H9 (cell line): ENCODE data around the gene KIAA0753. TPM values are rescaled to one million over a fixed set of nuclear protein-coding genes. Genes with fewer than 3 reads are reported as not detected.

ENCODE experiments used
- DNase-seq: peaks from one replicate; pipeline ENCODE4 v3.0.0-alpha.2; 2017
- H2AFZ ChIP-seq: one replicate; pipeline ENCODE4 v1.6.1; 2013; ENCODE audit warnings: mild to moderate bottlenecking, low read length, control low read depth, moderate library complexity
- H2AK5ac ChIP-seq: 2 replicates; pipeline ENCODE4 v1.6.1; 2013; ENCODE audit warnings: low read length, control low read depth, mixed read lengths; ENCODE audit not compliant: insufficient read length
- H2BK120ac ChIP-seq: one replicate; pipeline ENCODE4 v1.6.1; 2013; ENCODE audit warnings: low read depth, mild to moderate bottlenecking, low read length, control low read depth, inconsistent platforms; ENCODE audit not compliant: poor library complexity, severe bottlenecking
- H2BK12ac ChIP-seq: 2 replicates; pipeline ENCODE4 v1.6.1; 2013; ENCODE audit warnings: low read length, control low read depth, mixed read lengths, low read depth; ENCODE audit not compliant: insufficient read length
- H2BK15ac ChIP-seq: 2 replicates; pipeline ENCODE4 v1.6.1; 2013; ENCODE audit warnings: low read depth, low read length, control low read depth
- H2BK20ac ChIP-seq: one replicate; pipeline ENCODE4 v1.6.1; 2013; ENCODE audit warnings: low read depth, mild to moderate bottlenecking, low read length, control low read depth, inconsistent platforms; ENCODE audit not compliant: poor library complexity, severe bottlenecking
- H2BK5ac ChIP-seq: 2 replicates; pipeline ENCODE4 v1.6.1; 2013; ENCODE audit warnings: low read length, control low read depth, mixed read lengths; ENCODE audit not compliant: insufficient read length
- H3K14ac ChIP-seq: 2 replicates; pipeline ENCODE4 v1.6.1; 2013; ENCODE audit warnings: low read length, control low read depth; ENCODE audit not compliant: insufficient read depth
- H3K18ac ChIP-seq: 2 replicates; pipeline ENCODE4 v1.6.1; 2013; ENCODE audit warnings: low read depth, mild to moderate bottlenecking, mixed read lengths, low read length, control low read depth; ENCODE audit not compliant: insufficient read length
- H3K23ac ChIP-seq: 2 replicates; pipeline ENCODE4 v1.6.1; 2013; ENCODE audit warnings: low read length, control low read depth, mixed read lengths, low read depth; ENCODE audit not compliant: insufficient read length
- H3K23me2 ChIP-seq: 2 replicates; pipeline ENCODE4 v1.6.1; 2013; ENCODE audit warnings: low read depth, mild to moderate bottlenecking, mixed read lengths, low read length, control low read depth; ENCODE audit not compliant: insufficient read length, poor library complexity, severe bottlenecking
- H3K27ac ChIP-seq: 2 replicates; pipeline ENCODE4 v1.5.1; 2013; ENCODE audit warnings: low read length, control low read depth, mixed read lengths, low read depth; ENCODE audit not compliant: insufficient read length
- H3K27me3 ChIP-seq: 2 replicates; pipeline ENCODE4 v1.6.1; 2013; ENCODE audit warnings: low read length, control low read depth, inconsistent platforms; ENCODE audit not compliant: insufficient read depth
- H3K4ac ChIP-seq: 2 replicates; pipeline ENCODE4 v1.6.1; 2013; ENCODE audit warnings: low read depth, mild to moderate bottlenecking, control low read depth, inconsistent platforms, low read length, moderate library complexity
- H3K4me1 ChIP-seq: 2 replicates; pipeline ENCODE4 v1.6.1; 2013; ENCODE audit warnings: low read length, control low read depth, inconsistent platforms; ENCODE audit not compliant: insufficient read depth
- H3K4me2 ChIP-seq: 2 replicates; pipeline ENCODE4 v1.6.1; 2013; ENCODE audit warnings: low read length, control low read depth, mixed read lengths; ENCODE audit not compliant: insufficient read length, insufficient read depth
- H3K56ac ChIP-seq: 2 replicates; pipeline ENCODE4 v1.6.1; 2013; ENCODE audit warnings: low read depth, mild to moderate bottlenecking, mixed read lengths, low read length, control low read depth; ENCODE audit not compliant: insufficient read length
- H3K79me1 ChIP-seq: 2 replicates; pipeline ENCODE4 v1.6.1; 2013; ENCODE audit warnings: low read depth, mild to moderate bottlenecking, moderate library complexity, low read length, control low read depth, inconsistent platforms; ENCODE audit not compliant: insufficient read depth, poor library complexity, severe bottlenecking
- H3K79me2 ChIP-seq: 2 replicates; pipeline ENCODE4 v1.6.1; 2013; ENCODE audit warnings: low read length, control low read depth, inconsistent platforms; ENCODE audit not compliant: insufficient read depth
- H3K9ac ChIP-seq: 2 replicates; pipeline ENCODE4 v1.6.1; 2013; ENCODE audit warnings: low read length, control low read depth, mixed read lengths; ENCODE audit not compliant: insufficient read length; ENCODE audit errors: extremely low read depth
- H3K9me3 ChIP-seq: one replicate; pipeline ENCODE4 v1.6.1; 2013; ENCODE audit warnings: low read depth, low read length, inconsistent platforms; ENCODE audit not compliant: control insufficient read depth
- H3T11ph ChIP-seq: one replicate; pipeline ENCODE4 v1.6.1; 2013; ENCODE audit warnings: mild to moderate bottlenecking, low read length, control low read depth, inconsistent platforms
- H4K20me1 ChIP-seq: one replicate; pipeline ENCODE4 v1.6.1; 2013; ENCODE audit not compliant: control insufficient read depth, insufficient read length, insufficient read depth
- H4K5ac ChIP-seq: 2 replicates; pipeline ENCODE4 v1.6.1; 2013; ENCODE audit warnings: low read depth, mild to moderate bottlenecking, mixed read lengths, low read length, control low read depth; ENCODE audit not compliant: insufficient read length
- H4K8ac ChIP-seq: replicated peaks from 2 replicates; pipeline ENCODE4 v1.6.1; 2013; ENCODE audit warnings: low read length, control low read depth, mixed read lengths, low read depth; ENCODE audit not compliant: insufficient read length
- H4K91ac ChIP-seq: 2 replicates; pipeline ENCODE4 v1.6.1; 2013; ENCODE audit warnings: low read depth, mild to moderate bottlenecking, moderate library complexity, mixed read lengths, low read length, control low read depth; ENCODE audit not compliant: insufficient read length
- H3K27ac Mint-ChIP-seq, 3 experiments: 2 replicates in 2 of 3; 3 replicates in 1 of 3; pipeline ENCODE4 v1.8.0; 2020 to 2021; ENCODE audit warnings: mixed read lengths in 3 of 3, mild to moderate bottlenecking in 1 of 3, moderate library complexity in 1 of 3
- H3K27me3 Mint-ChIP-seq: 2 replicates; pipeline ENCODE4 v1.8.0; 2021; ENCODE audit warnings: low read depth, mild to moderate bottlenecking, moderate library complexity, mixed read lengths
- H3K36me3 Mint-ChIP-seq, 3 experiments: 2 replicates in 2 of 3; 3 replicates in 1 of 3; pipeline ENCODE4 v1.8.0; 2020 to 2021; ENCODE audit warnings: low read depth in 3 of 3, mixed read lengths in 3 of 3; ENCODE audit not compliant: insufficient read depth in 1 of 3
- H3K4me1 Mint-ChIP-seq, 2 experiments: 2 replicates each; pipeline ENCODE4 v1.8.0; 2020; ENCODE audit warnings: mixed read lengths in 2 of 2
- H3K4me3 Mint-ChIP-seq, 2 experiments: 2 replicates in 1 of 2; 3 replicates in 1 of 2; pipeline ENCODE4 v1.8.0; 2020 to 2021; ENCODE audit warnings: mild to moderate bottlenecking in 2 of 2, mixed read lengths in 2 of 2, moderate library complexity in 1 of 2
- H3K9me3 Mint-ChIP-seq, 2 experiments: 2 replicates in 1 of 2; 3 replicates in 1 of 2; pipeline ENCODE4 v1.8.0; 2020; ENCODE audit warnings: mild to moderate bottlenecking in 2 of 2, mixed read lengths in 2 of 2, moderate library complexity in 1 of 2
- WGBS: extraction: QIAGEN DNeasy Blood & Tissue Kit; methylation state at CpG from one replicate; pipeline ENCODE4 v1.1.7; 2013; ENCODE audit warnings: missing lambda C conversion rate, low lambda C conversion rate, mixed read lengths; ENCODE audit not compliant: insufficient read length; ENCODE audit errors: extremely low coverage; 5-methylcytosine and 5-hydroxymethylcytosine counted together
- total RNA-seq: library from RNA; stranded (reverse); gene quantifications from 2 replicates; pipeline ENCODE4 v1.2.1, GENCODE V29; 2021
- TF ChIP-seq, protein P1 (sequence below): fragments of 200-600 bp; sonication (generic); conservative IDR thresholded peaks from 3 replicates; pipeline ENCODE4 v1.8.0; 2021; ENCODE audit warnings: antibody characterized with exemption, mild to moderate bottlenecking

Gene KIAA0753
- total RNA-seq, 1 experiment from 2014 or later: 37.2 TPM

- no peak within 1 kb of the TSS for H4K5ac ChIP-seq
- H2BK120ac ChIP-seq: no peak within 1 kb of the TSS
- TF ChIP-seq, protein P1, sequence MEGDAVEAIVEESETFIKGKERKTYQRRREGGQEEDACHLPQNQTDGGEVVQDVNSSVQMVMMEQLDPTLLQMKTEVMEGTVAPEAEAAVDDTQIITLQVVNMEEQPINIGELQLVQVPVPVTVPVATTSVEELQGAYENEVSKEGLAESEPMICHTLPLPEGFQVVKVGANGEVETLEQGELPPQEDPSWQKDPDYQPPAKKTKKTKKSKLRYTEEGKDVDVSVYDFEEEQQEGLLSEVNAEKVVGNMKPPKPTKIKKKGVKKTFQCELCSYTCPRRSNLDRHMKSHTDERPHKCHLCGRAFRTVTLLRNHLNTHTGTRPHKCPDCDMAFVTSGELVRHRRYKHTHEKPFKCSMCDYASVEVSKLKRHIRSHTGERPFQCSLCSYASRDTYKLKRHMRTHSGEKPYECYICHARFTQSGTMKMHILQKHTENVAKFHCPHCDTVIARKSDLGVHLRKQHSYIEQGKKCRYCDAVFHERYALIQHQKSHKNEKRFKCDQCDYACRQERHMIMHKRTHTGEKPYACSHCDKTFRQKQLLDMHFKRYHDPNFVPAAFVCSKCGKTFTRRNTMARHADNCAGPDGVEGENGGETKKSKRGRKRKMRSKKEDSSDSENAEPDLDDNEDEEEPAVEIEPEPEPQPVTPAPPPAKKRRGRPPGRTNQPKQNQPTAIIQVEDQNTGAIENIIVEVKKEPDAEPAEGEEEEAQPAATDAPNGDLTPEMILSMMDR: no peak
- no peaks in the 10 kb centered on the region; the same call in 1 of the 2 replicates for H3K79me2 ChIP-seq
- H2AFZ ChIP-seq: peak within 1 kb of the TSS; percentile 10
- no peak within 1 kb of the TSS for H4K8ac ChIP-seq
- no CpG with 5 or more reads among the region's 35 CpGs for WGBS
- H2BK15ac ChIP-seq: no peak within 1 kb of the TSS
- Mint-ChIP-seq H3K27me3 (peaks cover 43% of the 10 kb centered on the region), H3K4me1 (peaks cover 33 to 43% of the 10 kb centered on the region in 2 experiments), H3K36me3 (peaks cover 2 to 29% (median 25%) of the 10 kb centered on the region in 3 experiments; a peak in 6 of 7 replicates), H3K4me3 (peak within 1 kb of the TSS; percentile 97 to 98), H3K27ac (peak within 1 kb of the TSS; percentile 92 to 95 (median 95); a peak in 6 of 7 replicates), H3K9me3 (no peaks in the 10 kb centered on the region)
- peaks cover 3% of the 10 kb centered on the region for H3K79me1 ChIP-seq
- H2BK20ac ChIP-seq: no peak within 1 kb of the TSS
- H3K23me2 ChIP-seq: peaks cover 14% of the 10 kb centered on the region
- H3K56ac ChIP-seq: no peak within 1 kb of the TSS
- no peak within 1 kb of the TSS for H2BK12ac ChIP-seq
- peak within 1 kb of the TSS; percentile 79 for H3K9ac ChIP-seq
- no peak within 1 kb of the TSS for H3T11ph ChIP-seq
- H3K14ac ChIP-seq: peak within 1 kb of the TSS; percentile 67; the same call in 1 of the 2 replicates
- H3K4me2 ChIP-seq: peak within 1 kb of the TSS; percentile 96
- no peak within 1 kb of the TSS for H2AK5ac ChIP-seq
- H3K4me1 ChIP-seq: peaks cover 4% of the 10 kb centered on the region
- H3K9me3 ChIP-seq: no peaks in the 10 kb centered on the region
- H4K20me1 ChIP-seq: no peaks in the 10 kb centered on the region
- peak; percentile 98 for DNase-seq
- no peak within 1 kb of the TSS for H4K91ac ChIP-seq
- no peak within 1 kb of the TSS for H2BK5ac ChIP-seq
- H3K18ac ChIP-seq: peak within 1 kb of the TSS; percentile 55
- no peak within 1 kb of the TSS for H3K23ac ChIP-seq
- peaks cover 16% of the 10 kb centered on the region; the same call in 1 of the 2 replicates for H3K27me3 ChIP-seq
- H3K4ac ChIP-seq: no peak within 1 kb of the TSS
- H3K27ac ChIP-seq: peak within 1 kb of the TSS; percentile 69
Measured at GRCh38 chr17:6651354-6651918, 10.9 kb upstream of the KIAA0753 start, which contains the start of the genes C17orf100 and MED31. C17orf100 (plus strand) TSS chr17:6651762; CDS start chr17:6651914, 152 bp downstream. MED31 (minus strand) TSS chr17:6651605; CDS start chr17:6651528, 77 bp downstream.
